BJ (cell line): Measurements from ENCODE around the gene USP48. TPM values are rescaled to one million over a fixed set of nuclear protein-coding genes. Genes with fewer than 3 reads are reported as not detected.
A peak's percentile ranks its signal among the peaks of the same experiment; 100 is the strongest.

Source experiments
- CTCF ChIA-PET: fragments of 350-600 bp; formaldehyde crosslinking; extraction: SDS; loops from one replicate; lab custom pipeline; 2021; ENCODE audit warnings: antibody characterized with exemption, inconsistent platforms; lab: Yijun Ruan, JAX
- POLR2A ChIA-PET: fragments of 300-600 bp; sonication (Branson Sonifier 250); formaldehyde crosslinking; extraction: SDS; loops from one replicate; lab custom pipeline; 2021; ENCODE audit warnings: antibody characterized with exemption; lab: Charles Lee
- DNase-seq: peaks from one replicate; pipeline ENCODE4 v3.0.0-alpha.2; 2011; ENCODE audit warnings: low read depth
- H3K27me3 ChIP-seq: 2 replicates; pipeline ENCODE4 v1.6.0; 2011; ENCODE audit warnings: low read length; ENCODE audit not compliant: control insufficient read depth, insufficient read depth
- H3K36me3 ChIP-seq: 2 replicates; pipeline ENCODE4 v1.5.1; 2011; ENCODE audit warnings: low read length; ENCODE audit not compliant: control insufficient read depth, insufficient read depth
- H3K4me3 ChIP-seq: 2 replicates; pipeline ENCODE4 v1.5.1; 2011; ENCODE audit warnings: low read depth, mild to moderate bottlenecking, control low read depth, low read length
- CTCF ChIP-seq: IDR thresholded peaks from 2 replicates; pipeline ENCODE4 v1.5.1; 2011; ENCODE audit warnings: low read depth, mild to moderate bottlenecking, control low read depth, inconsistent platforms, low read length, moderate library complexity; ENCODE audit not compliant: insufficient read depth
- polyA minus RNA-seq: library from RNA; depleted of rRNA, polyadenylated mRNA; stranded (reverse); fragments of >200 nt; gene quantifications from 2 replicates; pipeline ENCODE4 v1.2.3, GENCODE V29; 2011; rRNA and poly(A)+ RNA removed
- polyA plus RNA-seq: library from polyadenylated mRNA; depleted of rRNA; stranded (reverse); fragments of >200 nt; gene quantifications from 2 replicates; pipeline ENCODE4 v1.2.3, GENCODE V29; 2011; rRNA removed

The USP48 gene
- 10.8 and 23.6 TPM in 2 replicates for polyA plus RNA-seq
- polyA minus RNA-seq, result 8.5 and 16.4 TPM in 2 replicates

- no peak for TF ChIP-seq CTCF
- peak; percentile 74 for DNase-seq
- POLR2A ChIA-PET, result no interaction called here
- CTCF ChIA-PET, result interaction anchor here (0.9 to 1.5 kb wide), 5 partner anchors 11 to 241 kb away, joined by 3 read pairs; no protein-coding TSS in a partner anchor
- peak within 1 kb of the TSS; percentile 91 for H3K4me3 ChIP-seq
- H3K36me3 ChIP-seq, result no peaks in the 10 kb centered on the region
- H3K27me3 ChIP-seq, result no peaks in the 10 kb centered on the region
Measured at GRCh38 chr1:21782868-21783678, at the start of gene USP48. USP48 (minus strand) TSS chr1:21783149; CDS start chr1:21782957, 192 bp downstream.

- TF ChIP-seq CTCF, result no peak
- H3K36me3 ChIP-seq, result peaks cover 76% of the 10 kb centered on the region
- POLR2A ChIA-PET, result no interaction called here
Measured at GRCh38 chr1:21831454-21831970, 48.6 kb upstream of the USP48 start.

GRCh38 chr1:21830792-21831453, 48.0 kb upstream of the USP48 start:
- ChIA-PET POLR2A (no interaction called here), CTCF (interaction anchor here (0.6 kb wide), 1 partner anchor 75 kb away, joined by 3 read pairs; no protein-coding TSS in a partner anchor)
- no peak for TF ChIP-seq CTCF
- H3K4me3 ChIP-seq, result no peak overlapping the region
- no peak for DNase-seq
- no peaks in the 10 kb centered on the region for H3K27me3 ChIP-seq
- H3K36me3 ChIP-seq, result peaks cover 79% of the 10 kb centered on the region

More at GRCh38 chr1:21831454-21831970, 48.6 kb upstream of the USP48 start:
- DNase-seq, result no peak
- Histone ChIP-seq H3K4me3 (no peak overlapping the region), H3K27me3 (no peaks in the 10 kb centered on the region)
- CTCF ChIA-PET, result no interaction called here

- DNase-seq, result no peak
- Histone ChIP-seq H3K4me3 (no peak overlapping the region), H3K27me3 (no peaks in the 10 kb centered on the region), H3K36me3 (peaks cover 77% of the 10 kb centered on the region)
- CTCF ChIA-PET, result no interaction called here
- POLR2A ChIA-PET, result no interaction called here
- TF ChIP-seq CTCF, result no peak
Measured at GRCh38 chr1:21829294-21829693, 46.3 kb upstream of the USP48 start.
